K562 (cell line): ENCODE results near the gene COL16A1. TPM values are rescaled to one million over a fixed set of nuclear protein-coding genes. Genes with fewer than 3 reads are reported as not detected.

ENCODE experiments used
- ATAC-seq: fragments of 200-7000 bp; cut with Tn5 transposase; 3 replicates; pipeline ENCODE4 v1.9.1; 2020; ENCODE audit warnings: moderate library complexity
- BruUV-seq: library from RNA; stranded (reverse); fragments of 400-500 nt; replicated peaks from 2 replicates; lab custom pipeline; 2021; lab: Mats Ljungman, UMichigan
- CTCF ChIA-PET: fragments of 300-600 bp; formaldehyde crosslinking; extraction: SDS; loops from one replicate; lab custom pipeline; 2021; ENCODE audit warnings: low intra/inter-chr PET ratio; lab: Yijun Ruan, JAX
- POLR2A ChIA-PET: fragments of 300-600, 350-650 bp; sonication (Branson Sonifier 250); formaldehyde crosslinking; extraction: SDS; loops from one replicate; lab custom pipeline; 2021; ENCODE audit warnings: antibody characterized with exemption, inconsistent platforms; lab: Yijun Ruan, JAX
- DNase-seq, 4 experiments: peaks; one replicate each; pipeline versions ENCODE4 v3.0.0 to v3.0.0-alpha.2; 2011 to 2018; ENCODE audit warnings: low spot score in 3 of 4, mixed read lengths in 3 of 4; ENCODE audit errors: extremely low read depth in 1 of 4
- FAIRE-seq: peaks from 2 replicates; lab custom pipeline; 2011; peaks lifted over from hg19 to GRCh38; lab: Jason Lieb, UNC
- H2AFZ ChIP-seq: 2 replicates; pipeline ENCODE4 v1.6.0; 2011; ENCODE audit warnings: low read depth, low read length, control low read depth, inconsistent platforms
- H3K27ac ChIP-seq: fragments of 200-600 bp; 3 replicates; pipeline ENCODE4 v1.8.0; 2011; ENCODE audit warnings: low read depth, mild to moderate bottlenecking, control low read depth, inconsistent platforms, low read length, moderate library complexity, mixed read lengths; ENCODE audit errors: extremely low read depth
- H3K27me3 ChIP-seq, 2 experiments: fragments of 300-600 bp in 1 of 2; 2 replicates in 1 of 2; 3 replicates in 1 of 2; pipeline versions ENCODE4 v1.6.0 to v1.8.0; 2011; ENCODE audit warnings: inconsistent platforms in 2 of 2, low read length in 2 of 2, mild to moderate bottlenecking in 1 of 2, mixed read lengths in 1 of 2, moderate library complexity in 1 of 2; ENCODE audit not compliant: control insufficient read depth in 2 of 2, insufficient read depth in 2 of 2
- H3K36me3 ChIP-seq: fragments of 300-600 bp; 3 replicates; pipeline ENCODE4 v1.8.0; 2011; ENCODE audit warnings: mild to moderate bottlenecking, low read length, inconsistent platforms; ENCODE audit not compliant: control insufficient read depth, insufficient read depth
- H3K4me1 ChIP-seq, 2 experiments: fragments of 200-600 bp in 1 of 2; replicated peaks in 1 of 2; 2 replicates in 1 of 2; 3 replicates in 1 of 2; pipeline versions ENCODE4 v1.5.1 to v1.8.0; 2011; ENCODE audit warnings: inconsistent platforms in 2 of 2, low read length in 2 of 2, mild to moderate bottlenecking in 1 of 2, mixed read lengths in 1 of 2, moderate library complexity in 1 of 2; ENCODE audit not compliant: control insufficient read depth in 2 of 2, insufficient read depth in 2 of 2
- H3K4me2 ChIP-seq: 2 replicates; pipeline ENCODE4 v1.6.1; 2011; ENCODE audit warnings: low read length, control low read depth, inconsistent platforms, mixed read lengths; ENCODE audit not compliant: insufficient read depth
- H3K4me3 ChIP-seq: fragments of 200-600 bp; sonication (generic), shearing (Covaris generic); 2 replicates; pipeline ENCODE4 v1.5.1; 2016; ENCODE audit warnings: control low read depth, inconsistent platforms
- H3K79me2 ChIP-seq: fragments of 200-600 bp; 3 replicates; pipeline ENCODE4 v1.8.0; 2011; ENCODE audit warnings: low read length, inconsistent platforms; ENCODE audit not compliant: control insufficient read depth, insufficient read depth
- H3K9ac ChIP-seq, 2 experiments: 2 replicates each; pipeline versions ENCODE4 v1.6.0 to v1.6.1; 2011; ENCODE audit warnings: low read depth in 2 of 2, low read length in 2 of 2, control low read depth in 1 of 2, inconsistent platforms in 1 of 2, mild to moderate bottlenecking in 1 of 2, mixed read lengths in 1 of 2; ENCODE audit not compliant: insufficient read depth in 1 of 2
- H3K9me1 ChIP-seq: one replicate; pipeline ENCODE4 v1.6.0; 2011; ENCODE audit warnings: inconsistent platforms, mild to moderate bottlenecking, low read length, moderate library complexity; ENCODE audit not compliant: control insufficient read depth, insufficient read depth
- H3K9me3 ChIP-seq: replicated peaks from 2 replicates; pipeline ENCODE4 v1.5.1; 2011; ENCODE audit warnings: low read depth, low read length, inconsistent platforms; ENCODE audit not compliant: control insufficient read depth, insufficient read depth
- H4K20me1 ChIP-seq: replicated peaks from 2 replicates; pipeline ENCODE4 v1.6.1; 2011; ENCODE audit warnings: low read length, inconsistent platforms, mixed read lengths; ENCODE audit not compliant: control insufficient read depth, insufficient read depth
- CC2D1A ChIP-seq: fragments of 450-650 bp; IDR thresholded peaks from 2 replicates; pipeline ENCODE4 v1.6.1; 2017; ENCODE audit warnings: mild to moderate bottlenecking
- JUNB ChIP-seq: fragments of 450-650 bp; formaldehyde crosslinking; conservative IDR thresholded peaks from 2 replicates; pipeline ENCODE4 v1.4.0; 2020; ENCODE audit warnings: mild to moderate bottlenecking
- JUND ChIP-seq, 2 experiments: IDR thresholded peaks; 2 replicates in 1 of 2; 3 replicates in 1 of 2; pipeline ENCODE4 v1.6.1; 2011; ENCODE audit warnings: borderline replicate concordance in 2 of 2, low read depth in 2 of 2, low read length in 2 of 2, improper control_type of control experiment in 1 of 2, missing biosample characterization in 1 of 2, missing genetic modification characterization in 1 of 2, missing genetic modification reagents in 1 of 2
- XRCC5 ChIP-seq: fragments of 200-400 bp; formaldehyde crosslinking; IDR thresholded peaks from 2 replicates; pipeline ENCODE4 v1.6.1; 2017; ENCODE audit warnings: low read depth, mild to moderate bottlenecking, low read length
- ZNF444 ChIP-seq: fragments of 250-450 bp; sonication (Bioruptor Pico); IDR thresholded peaks from 2 replicates; pipeline ENCODE4 v1.4.0; 2020; ENCODE audit warnings: mild to moderate bottlenecking, moderate library complexity
- WGBS: fragments of 100-300 bp; shearing (Covaris generic); methylation state at CpG from one replicate; pipeline ENCODE4 v1.1.6; 2016; ENCODE audit warnings: low coverage, mixed read lengths; ENCODE audit not compliant: insufficient coverage; ENCODE audit errors: missing lambda C conversion rate; 5-methylcytosine and 5-hydroxymethylcytosine counted together
- in situ Hi-C: fragments of 300-500 bp; cut with MboI; formaldehyde crosslinking; loops from 4 replicates; pipeline ENCODE4 v1.15.0; 2018; ENCODE audit warnings: inconsistent platforms, mixed read lengths
- intact Hi-C: fragments of 100-400 bp; cut with micrococcal nuclease; formaldehyde crosslinking; loops from 2 replicates; pipeline ENCODE4 v1.14.2; 2022
- polyA plus RNA-seq, 8 experiments: library from polyadenylated mRNA; depleted of rRNA in 4 of 8; stranded (reverse) in 5 of 8; unstranded in 3 of 8; fragments of >200 nt; fragmentation: Nextera tagmentation in 2 of 8; fragmentation: Illumina TruSeq in 1 of 8; extraction: Ambion mirVana in 2 of 8; extraction: Trizol in 1 of 8; gene quantifications; 2 replicates each; pipeline versions ENCODE4 v1.2.1 to v1.2.3, GENCODE V29; 2011 to 2014; ENCODE audit warnings: inconsistent platforms in 1 of 8, missing spikeins in 1 of 8
- total RNA-seq, 7 experiments: library from RNA; depleted of rRNA in 6 of 7; stranded (reverse); fragments of >200 nt in 6 of 7; fragmentation: Illumina TruSeq in 2 of 7; extraction: Trizol in 2 of 7; gene quantifications; 2 replicates each; pipeline versions ENCODE4 v1.2.1 to v1.2.3, GENCODE V29; 2011 to 2021; ENCODE audit warnings: low replicate concordance in 1 of 7
- TF ChIP-seq, protein P1 (sequence below): fragments of 450-650 bp; IDR thresholded peaks from 2 replicates; pipeline ENCODE4 v1.7.0; 2016; ENCODE audit warnings: borderline replicate concordance
- TF ChIP-seq, protein P2 (sequence below), 2 experiments: fragments of 200-800 bp in 1 of 2; sonication (Bioruptor generic) in 1 of 2; sonication (generic) in 1 of 2; formaldehyde crosslinking in 1 of 2; IDR thresholded peaks in 1 of 2; conservative IDR thresholded peaks in 1 of 2; 2 replicates each; pipeline versions ENCODE4 v1.5.0 to v1.6.1; 2016 to 2020; ENCODE audit warnings: missing compliant biosample characterization in 1 of 2, missing genetic modification characterization in 1 of 2, missing genetic modification reagents in 1 of 2
- TF ChIP-seq, protein P3 (sequence below), 2 experiments: fragments of 450-650 bp; IDR thresholded peaks; 2 replicates each; pipeline ENCODE4 v1.6.1; 2016; ENCODE audit warnings: mild to moderate bottlenecking in 2 of 2, borderline replicate concordance in 1 of 2, low read depth in 1 of 2, moderate library complexity in 1 of 2

The COL16A1 gene
- total and polyA plus RNA-seq, 9 of the 15 experiments (the other 6 are each of a cell fraction or from before 2014, with no cell fraction given), result 0.11 to 0.60 (median 0.11) TPM; not detected in 6

DNA sequence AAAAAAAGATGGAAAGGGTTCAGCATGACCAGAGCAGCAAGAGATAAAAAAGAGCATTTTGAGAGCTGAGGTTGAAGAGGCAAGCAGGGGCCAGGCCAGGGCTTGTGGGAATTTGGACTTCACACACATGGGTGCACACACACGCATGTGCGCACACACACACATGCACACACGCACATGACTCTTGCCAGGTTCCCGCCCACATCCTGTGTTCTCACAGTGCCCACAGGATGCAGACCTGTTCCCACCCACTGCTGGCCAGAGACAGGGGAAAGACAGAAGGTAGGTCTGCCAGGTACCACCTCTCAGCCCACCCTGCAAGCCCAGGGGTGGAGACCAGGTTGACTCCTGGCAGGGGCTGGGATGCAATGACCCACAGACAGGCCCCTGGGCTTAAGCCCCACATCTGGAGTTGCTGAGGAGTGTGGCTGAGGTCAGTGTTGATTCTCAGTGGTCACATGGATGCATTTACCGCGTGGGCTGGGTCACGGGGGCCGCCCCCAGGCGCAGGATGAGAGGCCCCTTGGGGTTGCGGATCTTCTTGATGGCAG lies 4.4 kb downstream of the COL16A1 start:
- FAIRE-seq (no peak), DNase-seq (no peak), ATAC-seq (no peak)
- in situ Hi-C loops (no loop called here), intact Hi-C loops (no loop called here)
- WGBS, result 4% methylated on average over 10 of the region's 10 CpGs
- H3K4me2 ChIP-seq, result no peak overlapping the region
- H3K9ac ChIP-seq, result 0 out of 4 replicates have a peak overlapping the region, but pooled peaks of 1 of the 2 experiments have one; percentile 45
- no peaks in the 10 kb centered on the region for H3K79me2 ChIP-seq
- H3K4me1 ChIP-seq, result peaks cover 5 to 24% of the 10 kb centered on the region in 2 experiments; a peak in 4 of 5 replicates
- no peaks in the 10 kb centered on the region for H3K36me3 ChIP-seq
- CTCF ChIA-PET, result no interaction called here
- H4K20me1 ChIP-seq, result peaks cover 10% of the 10 kb centered on the region; the same call in 1 of the 2 replicates
- no peak overlapping the region for H3K27ac ChIP-seq
- peaks cover 8 to 69% of the 10 kb centered on the region in 2 experiments for H3K27me3 ChIP-seq
- no peak overlapping the region for H2AFZ ChIP-seq
- POLR2A ChIA-PET, result no interaction called here
- no peak overlapping the region for H3K4me3 ChIP-seq
- H3K9me1 ChIP-seq, result no peaks in the 10 kb centered on the region
- no peaks in the 10 kb centered on the region for H3K9me3 ChIP-seq
- no TSS peak for BruUV-seq
- no peak for TF ChIP-seq JUNB (CRISPR knock-in tag)
- TF ChIP-seq, protein P1, sequence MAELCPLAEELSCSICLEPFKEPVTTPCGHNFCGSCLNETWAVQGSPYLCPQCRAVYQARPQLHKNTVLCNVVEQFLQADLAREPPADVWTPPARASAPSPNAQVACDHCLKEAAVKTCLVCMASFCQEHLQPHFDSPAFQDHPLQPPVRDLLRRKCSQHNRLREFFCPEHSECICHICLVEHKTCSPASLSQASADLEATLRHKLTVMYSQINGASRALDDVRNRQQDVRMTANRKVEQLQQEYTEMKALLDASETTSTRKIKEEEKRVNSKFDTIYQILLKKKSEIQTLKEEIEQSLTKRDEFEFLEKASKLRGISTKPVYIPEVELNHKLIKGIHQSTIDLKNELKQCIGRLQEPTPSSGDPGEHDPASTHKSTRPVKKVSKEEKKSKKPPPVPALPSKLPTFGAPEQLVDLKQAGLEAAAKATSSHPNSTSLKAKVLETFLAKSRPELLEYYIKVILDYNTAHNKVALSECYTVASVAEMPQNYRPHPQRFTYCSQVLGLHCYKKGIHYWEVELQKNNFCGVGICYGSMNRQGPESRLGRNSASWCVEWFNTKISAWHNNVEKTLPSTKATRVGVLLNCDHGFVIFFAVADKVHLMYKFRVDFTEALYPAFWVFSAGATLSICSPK, result no peak
- no peak for TF ChIP-seq XRCC5
- TF ChIP-seq ZNF444 (CRISPR knock-in tag), result no peak
- no peak for TF ChIP-seq JUND (IDR thresholded peaks at IDR 0.05; ENCODE audit: borderline replicate concordance, low read depth, low read length)
- no peak for TF ChIP-seq JUND (tag; IDR thresholded peaks at IDR 0.05; ENCODE audit: borderline replicate concordance, low read depth, low read length)
- TF ChIP-seq, protein P2, sequence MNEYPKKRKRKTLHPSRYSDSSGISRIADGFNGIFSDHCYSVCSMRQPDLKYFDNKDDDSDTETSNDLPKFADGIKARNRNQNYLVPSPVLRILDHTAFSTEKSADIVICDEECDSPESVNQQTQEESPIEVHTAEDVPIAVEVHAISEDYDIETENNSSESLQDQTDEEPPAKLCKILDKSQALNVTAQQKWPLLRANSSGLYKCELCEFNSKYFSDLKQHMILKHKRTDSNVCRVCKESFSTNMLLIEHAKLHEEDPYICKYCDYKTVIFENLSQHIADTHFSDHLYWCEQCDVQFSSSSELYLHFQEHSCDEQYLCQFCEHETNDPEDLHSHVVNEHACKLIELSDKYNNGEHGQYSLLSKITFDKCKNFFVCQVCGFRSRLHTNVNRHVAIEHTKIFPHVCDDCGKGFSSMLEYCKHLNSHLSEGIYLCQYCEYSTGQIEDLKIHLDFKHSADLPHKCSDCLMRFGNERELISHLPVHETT (CRISPR knock-in tag; conservative IDR thresholded peaks at IDR 0.05 in 1 of 2, IDR thresholded peaks at IDR 0.05 in 1 of 2), result no peak
- TF ChIP-seq CC2D1A, result no peak
- TF ChIP-seq, protein P3, sequence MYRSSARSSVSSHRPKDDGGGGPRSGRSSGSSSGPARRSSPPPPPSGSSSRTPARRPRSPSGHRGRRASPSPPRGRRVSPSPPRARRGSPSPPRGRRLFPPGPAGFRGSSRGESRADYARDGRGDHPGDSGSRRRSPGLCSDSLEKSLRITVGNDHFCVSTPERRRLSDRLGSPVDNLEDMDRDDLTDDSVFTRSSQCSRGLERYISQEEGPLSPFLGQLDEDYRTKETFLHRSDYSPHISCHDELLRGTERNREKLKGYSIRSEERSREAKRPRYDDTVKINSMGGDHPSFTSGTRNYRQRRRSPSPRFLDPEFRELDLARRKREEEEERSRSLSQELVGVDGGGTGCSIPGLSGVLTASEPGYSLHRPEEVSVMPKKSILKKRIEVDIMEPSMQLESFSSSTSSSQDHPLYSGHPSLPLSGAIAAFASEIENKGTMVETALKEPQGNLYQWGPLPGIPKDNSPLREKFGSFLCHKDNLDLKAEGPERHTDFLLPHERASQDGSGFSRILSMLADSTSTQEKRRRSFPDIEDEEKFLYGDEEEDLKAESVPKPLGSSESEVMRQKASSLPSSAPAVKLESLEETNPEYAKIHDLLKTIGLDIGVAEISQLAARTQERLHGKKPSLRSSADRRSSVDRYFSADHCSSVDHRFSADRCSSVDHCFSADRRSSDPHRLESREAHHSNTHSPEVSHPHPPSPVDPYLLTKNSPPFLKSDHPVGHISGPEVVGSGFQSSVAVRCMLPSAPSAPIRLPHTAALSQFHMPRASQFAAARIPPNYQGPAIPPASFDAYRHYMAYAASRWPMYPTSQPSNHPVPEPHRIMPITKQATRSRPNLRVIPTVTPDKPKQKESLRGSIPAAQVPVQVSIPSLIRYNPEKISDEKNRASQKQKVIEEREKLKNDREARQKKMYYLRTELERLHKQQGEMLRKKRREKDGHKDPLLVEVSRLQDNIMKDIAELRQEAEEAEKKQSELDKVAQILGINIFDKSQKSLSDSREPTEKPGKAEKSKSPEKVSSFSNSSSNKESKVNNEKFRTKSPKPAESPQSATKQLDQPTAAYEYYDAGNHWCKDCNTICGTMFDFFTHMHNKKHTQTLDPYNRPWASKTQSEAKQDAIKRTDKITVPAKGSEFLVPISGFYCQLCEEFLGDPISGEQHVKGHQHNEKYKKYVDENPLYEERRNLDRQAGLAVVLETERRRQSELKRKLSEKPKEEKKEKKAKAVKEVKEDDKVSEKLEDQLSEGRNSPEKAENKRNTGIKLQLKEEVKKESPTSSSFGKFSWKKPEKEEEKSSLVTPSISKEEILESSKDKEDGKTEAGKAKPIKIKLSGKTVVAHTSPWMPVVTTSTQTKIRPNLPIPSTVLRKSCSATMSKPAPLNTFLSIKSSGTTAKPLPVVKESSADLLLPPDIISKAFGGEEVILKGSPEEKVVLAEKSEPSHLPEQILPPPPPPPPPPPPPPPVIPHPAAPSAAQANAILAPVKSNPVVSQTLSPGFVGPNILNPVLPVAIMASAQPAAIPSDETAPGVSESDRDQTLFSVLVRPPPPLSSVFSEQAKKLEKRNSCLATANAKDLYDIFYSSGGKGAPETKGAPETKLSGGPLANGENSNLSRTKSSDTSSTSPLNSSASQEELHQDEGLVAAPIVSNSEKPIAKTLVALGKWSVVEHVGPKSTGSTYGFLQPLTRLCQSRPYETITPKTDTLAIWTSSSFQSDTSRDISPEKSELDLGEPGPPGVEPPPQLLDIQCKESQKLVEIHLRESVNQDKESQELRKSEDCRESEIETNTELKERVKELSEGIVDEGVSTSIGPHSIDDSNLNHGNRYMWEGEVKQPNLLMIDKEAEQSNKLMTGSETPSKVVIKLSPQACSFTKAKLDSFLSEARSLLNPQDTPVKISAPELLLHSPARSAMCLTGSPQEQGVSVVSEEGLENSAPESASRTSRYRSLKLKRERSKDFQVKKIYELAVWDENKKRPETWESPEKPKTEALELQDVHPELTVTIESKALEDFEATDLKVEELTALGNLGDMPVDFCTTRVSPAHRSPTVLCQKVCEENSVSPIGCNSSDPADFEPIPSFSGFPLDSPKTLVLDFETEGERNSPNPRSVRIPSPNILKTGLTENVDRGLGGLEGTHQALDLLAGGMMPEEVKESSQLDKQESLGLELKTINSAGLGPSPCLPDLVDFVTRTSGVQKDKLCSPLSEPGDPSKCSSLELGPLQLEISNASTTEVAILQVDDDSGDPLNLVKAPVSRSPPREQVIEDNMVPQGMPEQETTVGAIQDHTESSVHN (IDR thresholded peaks at IDR 0.05; ENCODE audit: borderline replicate concordance in 1 of 2, low read depth in 1 of 2), result no peak
